ENCODE measurements around the gene GABRG3.

DNA sequence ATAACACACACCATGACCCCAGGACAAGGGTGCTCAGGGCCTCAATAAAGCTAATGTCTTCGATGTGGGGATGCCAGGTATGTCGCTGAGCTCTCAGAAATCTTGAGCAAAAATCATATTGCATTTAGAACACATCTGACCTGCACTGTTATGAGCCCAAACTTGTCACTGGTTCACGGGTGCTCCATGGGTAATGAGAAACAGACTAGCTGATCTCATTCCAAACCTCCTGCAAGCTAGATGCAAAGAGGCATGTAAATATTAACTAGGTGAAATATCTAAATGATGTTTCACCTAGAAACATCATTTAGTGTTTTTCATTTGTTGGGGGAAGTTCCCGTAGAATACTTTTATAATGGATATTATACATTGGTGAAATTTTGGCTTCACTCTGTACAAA is 578.8 kb downstream of the GABRG3 start:
- TF ChIP-seq, protein P1, sequence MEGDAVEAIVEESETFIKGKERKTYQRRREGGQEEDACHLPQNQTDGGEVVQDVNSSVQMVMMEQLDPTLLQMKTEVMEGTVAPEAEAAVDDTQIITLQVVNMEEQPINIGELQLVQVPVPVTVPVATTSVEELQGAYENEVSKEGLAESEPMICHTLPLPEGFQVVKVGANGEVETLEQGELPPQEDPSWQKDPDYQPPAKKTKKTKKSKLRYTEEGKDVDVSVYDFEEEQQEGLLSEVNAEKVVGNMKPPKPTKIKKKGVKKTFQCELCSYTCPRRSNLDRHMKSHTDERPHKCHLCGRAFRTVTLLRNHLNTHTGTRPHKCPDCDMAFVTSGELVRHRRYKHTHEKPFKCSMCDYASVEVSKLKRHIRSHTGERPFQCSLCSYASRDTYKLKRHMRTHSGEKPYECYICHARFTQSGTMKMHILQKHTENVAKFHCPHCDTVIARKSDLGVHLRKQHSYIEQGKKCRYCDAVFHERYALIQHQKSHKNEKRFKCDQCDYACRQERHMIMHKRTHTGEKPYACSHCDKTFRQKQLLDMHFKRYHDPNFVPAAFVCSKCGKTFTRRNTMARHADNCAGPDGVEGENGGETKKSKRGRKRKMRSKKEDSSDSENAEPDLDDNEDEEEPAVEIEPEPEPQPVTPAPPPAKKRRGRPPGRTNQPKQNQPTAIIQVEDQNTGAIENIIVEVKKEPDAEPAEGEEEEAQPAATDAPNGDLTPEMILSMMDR (IDR thresholded peaks at IDR 0.05; ENCODE audit: extremely low read depth in 1 of 2, insufficient read depth in 1 of 2, low read depth in 1 of 2, low read length in 2 of 2), result no peak
- TF ChIP-seq POLR2A (IDR thresholded peaks at IDR 0.05; ENCODE audit: low read depth, low read length), result no peak
- no peak for TF ChIP-seq EZH2 (IDR thresholded peaks at IDR 0.05; ENCODE audit: borderline replicate concordance, low read depth, low read length, severe bottlenecking)
- TF ChIP-seq JUN (IDR thresholded peaks at IDR 0.05; ENCODE audit: borderline replicate concordance, insufficient read depth, insufficient read length, low read depth), result no peak
- TF ChIP-seq POLR2AphosphoS5 (IDR thresholded peaks at IDR 0.05; ENCODE audit: insufficient read depth, low read depth, low read length), result no peak
- TF ChIP-seq, protein P2, sequence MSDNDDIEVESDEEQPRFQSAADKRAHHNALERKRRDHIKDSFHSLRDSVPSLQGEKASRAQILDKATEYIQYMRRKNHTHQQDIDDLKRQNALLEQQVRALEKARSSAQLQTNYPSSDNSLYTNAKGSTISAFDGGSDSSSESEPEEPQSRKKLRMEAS (IDR thresholded peaks at IDR 0.05; ENCODE audit: insufficient read depth, insufficient read length), result no peak
- TF ChIP-seq FOS (IDR thresholded peaks at IDR 0.05; ENCODE audit: borderline replicate concordance, insufficient read depth, low read length), result no peak
- no peak for TF ChIP-seq MYC (IDR thresholded peaks at IDR 0.05; ENCODE audit: low read depth, low read length)

All from endothelial cell of umbilical vein (primary cell).